Measurements from ENCODE around the gene DSTN.

The DSTN gene

DNA sequence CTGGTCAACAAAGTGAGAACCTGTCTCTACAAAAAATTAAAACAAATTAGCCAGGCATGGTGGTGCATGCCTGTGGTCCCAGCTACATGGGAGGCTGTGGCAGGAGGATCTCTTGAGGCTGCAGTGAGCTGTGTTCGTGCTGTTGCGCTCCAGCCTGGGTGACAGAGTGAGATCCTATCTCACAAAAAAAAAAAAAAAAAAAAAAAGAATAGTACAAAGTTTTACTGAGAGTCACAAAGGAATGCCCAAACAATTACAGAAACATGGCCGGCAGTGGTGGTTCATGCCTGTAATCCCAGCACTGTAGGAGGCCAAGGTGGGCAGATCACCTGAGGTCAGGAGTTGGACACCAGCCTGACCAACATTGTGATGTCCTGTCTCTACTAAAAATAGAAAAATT is 14.8 kb upstream of the DSTN start:
- no peak for DNase-seq

DNA sequence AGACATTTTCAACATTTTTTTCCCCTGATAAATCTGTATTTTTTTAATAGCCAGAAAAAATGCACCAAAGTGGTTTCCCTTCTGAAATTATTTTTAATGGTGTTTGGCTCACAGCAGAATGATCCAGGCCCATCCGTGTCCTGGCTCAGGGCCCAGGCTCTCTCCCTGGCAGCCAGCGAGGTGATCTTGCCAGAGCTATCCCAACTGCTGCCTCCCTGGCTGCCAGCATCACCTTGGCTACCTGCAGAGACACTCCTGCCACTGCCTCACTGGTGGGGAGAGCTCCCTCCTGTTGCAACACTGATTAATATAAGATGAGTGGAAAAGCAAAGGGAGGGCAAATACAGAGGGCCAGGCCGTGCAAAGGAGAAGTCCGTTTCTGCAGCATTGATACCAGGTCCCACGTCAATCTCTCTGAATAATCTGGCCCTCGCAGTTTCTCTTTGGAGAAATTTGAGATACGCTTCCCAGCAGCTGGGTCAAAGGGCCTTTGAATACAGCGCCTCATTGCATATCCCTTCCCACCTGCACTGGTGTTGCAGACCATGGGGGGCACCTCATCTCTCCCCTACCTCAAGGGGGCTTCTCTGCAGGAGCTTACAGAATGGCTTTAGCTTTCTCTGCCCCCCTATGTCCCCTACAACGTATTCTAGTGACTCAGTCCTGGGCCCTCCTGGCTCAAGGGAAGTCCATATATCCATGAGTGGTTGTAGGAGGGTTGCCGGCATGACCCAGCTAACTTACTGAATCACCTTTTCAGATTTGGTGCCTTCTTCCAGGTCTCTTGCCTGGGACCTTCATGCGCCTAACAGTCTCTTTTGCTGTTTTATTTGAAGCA is 12.8 kb upstream of the DSTN start:
- DNase-seq = no peak

- no peak for DNase-seq
These were observed 12.2 kb upstream of the DSTN start for GRCh38 chr20:17557675-17558006.

GRCh38 chr20:17558154-17558940 is 11.5 kb upstream of the DSTN start:
- no peak for DNase-seq

- DNase-seq = no peak
These were observed 11.0 kb upstream of the DSTN start for GRCh38 chr20:17558941-17559304.

DNA sequence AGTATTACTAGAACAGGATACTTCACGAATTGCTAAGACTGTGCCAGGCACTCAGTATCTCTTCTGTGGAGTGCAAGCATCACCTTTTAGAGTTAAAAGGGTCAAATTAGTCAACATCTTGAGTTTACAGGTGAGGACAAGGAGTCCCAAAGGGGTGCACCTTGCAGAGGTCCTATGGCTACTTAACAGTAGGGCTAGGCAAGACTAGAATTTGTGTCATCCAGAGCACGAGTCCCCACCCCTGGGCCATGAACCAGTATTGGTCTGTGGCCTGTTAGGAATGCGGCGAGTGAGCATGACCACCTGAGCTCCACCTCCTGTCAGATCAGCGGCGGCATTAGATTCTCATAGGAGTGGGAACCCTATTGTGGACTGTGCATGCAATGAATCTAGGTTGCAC is 10.5 kb upstream of the DSTN start:
- no peak for DNase-seq

- peak; percentile 61 for DNase-seq
These were observed 9.4 kb upstream of the DSTN start for GRCh38 chr20:17560344-17561074.

DNA sequence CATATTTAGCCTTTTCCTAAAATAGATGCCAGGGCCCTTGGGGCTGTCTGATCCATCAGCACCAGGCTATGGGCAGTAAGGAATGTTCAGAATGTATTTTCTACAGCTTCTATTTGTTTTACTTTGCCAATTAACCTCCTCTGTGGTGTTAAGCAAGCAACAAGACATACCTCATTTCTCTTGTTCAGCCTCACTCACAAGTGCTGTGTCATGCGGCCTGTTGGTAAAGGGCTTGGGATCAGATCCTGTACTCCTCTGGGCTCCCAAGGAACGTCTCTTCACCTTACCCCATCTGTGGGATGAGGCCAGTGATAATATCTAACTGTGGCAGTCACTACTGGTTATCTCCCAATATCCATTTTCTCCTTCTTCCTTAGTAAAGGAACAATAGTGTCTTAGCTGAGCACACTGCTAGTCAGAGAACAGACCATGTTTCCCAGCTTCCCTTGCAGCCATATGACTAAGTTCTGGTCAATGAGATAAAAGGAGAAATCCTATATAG is 7.0 kb upstream of the DSTN start:
- no peak for DNase-seq

DNA sequence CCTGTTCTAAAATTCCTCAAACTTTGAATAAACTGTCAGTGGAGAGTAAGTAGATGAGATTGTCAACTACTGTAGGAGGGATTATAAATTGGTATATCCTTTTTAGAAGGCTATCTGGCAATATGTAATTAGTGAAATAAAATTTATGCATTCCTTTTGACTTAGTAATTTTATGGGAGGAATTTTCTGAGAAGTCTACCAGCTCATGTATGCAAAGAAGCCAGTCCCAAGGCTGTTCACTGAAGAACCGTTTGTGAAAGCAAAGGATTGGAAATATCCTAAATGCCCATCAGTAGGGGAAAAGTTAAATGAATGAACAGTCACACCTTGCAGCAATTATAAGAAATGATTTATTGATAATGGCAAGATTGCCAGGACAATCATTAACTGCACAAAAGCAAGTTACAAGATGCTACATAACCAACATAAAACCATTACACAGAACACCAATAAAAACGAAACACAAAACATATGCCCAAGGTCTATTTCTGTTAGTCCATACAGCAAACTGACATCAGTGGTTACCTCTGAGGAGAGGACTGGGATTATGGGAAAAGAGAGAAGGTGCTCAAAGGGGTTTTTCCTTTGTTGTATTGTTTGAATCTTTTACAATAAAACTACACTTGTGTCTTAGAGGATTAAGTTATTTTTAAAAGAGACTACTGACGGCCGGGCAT is 4.6 kb upstream of the DSTN start:
- DNase-seq = no peak

- no peak for DNase-seq
These were observed 3.5 kb upstream of the DSTN start for GRCh38 chr20:17566345-17566744.

DNA sequence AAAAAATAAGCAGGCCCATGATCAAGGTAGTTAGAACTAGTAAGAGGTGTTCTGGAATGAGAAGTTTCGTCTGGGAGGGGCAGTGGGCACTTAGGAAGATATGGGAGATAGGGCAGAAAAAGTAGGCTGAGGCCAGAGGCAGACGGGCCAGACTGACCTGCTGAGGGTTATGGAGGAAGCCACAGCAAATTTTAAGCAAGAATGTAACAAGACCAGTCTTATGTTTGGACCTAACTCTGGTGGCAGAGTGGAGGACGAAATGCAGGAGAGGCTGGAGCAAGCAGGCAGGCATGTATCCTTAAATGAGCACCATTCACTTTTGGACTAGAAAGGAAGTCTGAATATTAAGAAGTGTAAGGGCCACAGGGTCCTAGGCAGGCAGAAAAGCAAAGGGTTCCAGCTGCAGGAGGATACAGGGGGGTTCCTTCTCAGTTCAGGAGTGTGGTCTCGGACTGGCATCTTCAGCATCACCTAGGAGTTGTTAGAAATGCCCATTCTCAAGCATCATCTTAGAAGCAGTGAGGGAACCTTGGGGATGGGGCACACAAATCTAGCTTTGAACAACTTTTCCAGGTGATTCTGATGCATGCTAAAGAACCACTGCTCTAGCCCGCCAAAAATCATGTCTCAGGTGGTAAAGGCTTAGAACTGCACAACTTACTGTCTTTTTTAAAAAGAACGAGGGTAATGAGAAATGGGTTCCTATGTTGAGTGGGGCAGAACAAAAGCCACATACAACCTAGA is 1.7 kb upstream of the DSTN start:
- DNase-seq = no peak

GRCh38 chr20:17568972-17569521 is 828 bp upstream of the DSTN start:
- DNase-seq = peak; percentile 64

DNA sequence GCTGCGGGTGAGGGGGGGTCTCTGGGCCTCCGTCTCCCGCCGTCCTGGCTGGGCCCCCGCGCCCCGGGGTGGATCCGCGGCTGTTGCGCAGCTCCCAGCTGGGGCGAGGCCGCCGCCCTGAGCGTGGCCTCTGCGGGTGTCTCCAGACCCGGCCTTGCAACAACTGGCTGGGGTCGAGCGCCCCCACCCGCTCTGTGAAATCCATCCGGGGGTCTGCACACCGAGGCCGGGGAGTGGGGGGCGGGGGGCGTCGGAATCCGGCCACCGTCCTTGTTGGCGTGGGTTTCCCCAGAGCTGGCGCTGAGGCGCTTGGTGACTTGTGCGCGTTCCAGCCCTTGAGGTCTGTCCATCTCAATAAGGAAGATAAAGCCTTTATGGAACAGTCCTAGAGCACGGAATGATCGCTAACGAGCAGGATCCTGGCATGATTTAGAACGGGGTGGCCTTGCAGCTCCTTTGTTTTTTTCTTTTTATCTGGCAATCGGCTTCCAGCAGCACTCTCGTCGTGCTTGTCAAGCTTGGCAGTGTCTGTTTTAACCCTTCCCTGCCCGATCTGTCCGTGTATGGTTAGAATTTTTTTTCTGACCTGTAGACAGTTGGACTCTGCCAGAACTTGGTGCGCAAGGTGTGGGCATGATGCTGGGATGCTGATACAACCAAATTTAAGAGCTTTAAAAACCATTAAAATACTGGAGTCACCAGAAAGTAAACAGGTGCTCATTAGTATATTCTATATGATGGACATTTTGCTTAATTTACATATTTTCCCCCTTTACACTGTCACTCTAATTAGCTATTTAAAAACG is 675 bp downstream of the DSTN start:
- no peak for DNase-seq

DNA sequence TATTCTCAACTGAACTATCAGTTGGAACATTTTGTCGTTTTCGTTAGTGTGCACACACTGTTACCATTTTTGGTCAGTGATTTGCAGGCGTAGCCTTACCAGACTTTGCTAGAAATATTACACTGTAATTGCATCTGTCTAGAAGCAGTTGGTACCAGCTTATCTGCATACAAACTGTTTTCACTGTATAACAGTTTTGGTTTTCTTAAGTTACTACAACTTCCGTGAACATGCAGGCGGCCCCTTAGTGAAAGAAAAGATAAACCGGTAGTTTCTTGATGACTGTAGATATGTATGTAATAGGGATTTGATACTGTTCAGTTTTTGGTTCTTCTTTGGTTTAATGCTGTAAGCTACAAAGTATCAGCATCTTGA is 1.3 kb downstream of the DSTN start:
- no peak for DNase-seq

DNA sequence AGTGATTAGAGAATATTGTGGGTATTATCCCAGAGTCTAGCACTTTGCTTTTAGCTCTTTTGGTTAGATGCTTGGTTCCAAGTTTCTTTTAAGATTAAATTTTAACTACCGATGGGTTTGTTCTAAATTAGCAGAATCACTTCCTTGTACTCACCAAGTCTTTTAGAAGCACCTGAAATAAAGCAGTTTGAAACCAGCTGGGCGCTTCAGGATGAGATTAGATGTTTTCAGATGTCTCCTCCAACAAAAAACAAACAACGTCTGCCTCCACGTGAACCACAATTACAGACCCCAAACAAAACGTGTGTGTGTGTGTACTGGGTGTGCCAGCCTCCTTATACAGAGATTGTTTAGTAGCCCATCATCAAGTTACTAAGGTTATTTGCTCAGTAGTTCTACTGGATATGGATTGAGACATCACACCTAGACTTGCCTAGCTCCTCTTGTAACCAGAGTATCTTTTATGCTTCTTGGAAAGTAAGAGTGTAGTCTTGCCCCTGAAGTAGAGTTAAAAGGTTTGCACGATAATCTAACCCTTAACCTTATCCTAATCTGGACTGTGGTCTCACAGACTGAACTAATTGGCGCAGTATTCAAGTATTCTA is 2.3 kb downstream of the DSTN start:
- no peak for DNase-seq

DNA sequence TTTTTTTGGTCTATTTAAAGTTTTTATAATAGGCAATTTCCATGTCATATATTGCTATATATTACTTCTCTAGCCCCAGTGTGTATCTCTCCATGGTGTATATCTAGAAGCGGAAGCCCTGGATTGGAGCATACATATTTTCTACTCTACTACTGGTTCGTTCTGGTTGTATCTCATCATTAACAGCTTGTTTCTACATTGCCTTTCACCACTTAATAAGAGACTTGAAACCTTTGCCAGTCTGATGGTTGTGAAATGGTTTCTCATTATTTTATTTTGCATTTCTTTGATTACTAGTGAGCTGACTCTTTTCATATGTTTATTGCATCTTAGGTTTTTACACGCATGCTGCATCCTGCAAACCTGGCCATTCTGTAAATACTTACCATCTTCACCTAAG is 3.6 kb downstream of the DSTN start:
- DNase-seq = no peak

GRCh38 chr20:17576215-17576614 is 6.3 kb downstream of the DSTN start:
- no peak for DNase-seq

DNA sequence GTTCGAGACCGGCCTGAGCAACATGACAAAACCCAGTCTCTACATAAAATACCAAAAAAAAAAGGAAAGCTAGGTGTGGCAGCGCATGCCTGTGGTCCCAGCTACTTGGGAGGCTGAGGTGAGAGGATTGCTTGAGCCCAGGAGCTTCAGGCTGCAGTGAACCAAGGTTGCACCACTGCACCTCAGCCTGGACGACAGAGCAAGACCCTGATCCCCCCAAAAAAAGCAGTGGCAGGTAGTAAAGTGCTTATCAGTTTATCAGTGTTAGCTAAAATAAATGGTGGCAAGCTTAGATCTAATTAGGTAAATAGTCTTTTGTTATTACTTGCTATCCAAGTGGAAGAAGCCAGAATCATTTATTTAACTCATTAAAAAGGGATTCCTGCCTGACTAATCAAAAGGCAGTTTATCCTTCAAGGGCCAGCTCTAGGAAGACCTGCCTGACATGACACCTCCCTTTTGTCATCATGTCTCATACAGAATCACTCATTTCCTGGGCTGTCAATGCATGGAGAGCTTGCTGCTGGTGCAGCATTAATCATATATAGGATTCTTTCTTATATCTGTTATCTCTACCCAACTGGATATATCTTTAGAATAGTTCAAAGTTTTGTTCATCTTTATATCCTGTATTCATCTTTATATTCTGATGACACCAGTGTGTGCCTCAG is 9.6 kb downstream of the DSTN start:
- DNase-seq = no peak

- DNase-seq = no peak
These were observed 11.0 kb downstream of the DSTN start for GRCh38 chr20:17580895-17581294.

- no peak for DNase-seq
These were observed 13.3 kb downstream of the DSTN start for GRCh38 chr20:17583126-17583525.

Measured in activated CD8-positive, alpha-beta memory T cell treated with anti-CD3 and anti-CD28 coated beads for 24 hours (primary cell).